GM23338 (cell line): ENCODE measurements around the gene EXOC6B. TPM values are rescaled to one million over a fixed set of nuclear protein-coding genes. Genes with fewer than 3 reads are reported as not detected.

ENCODE experiments used
- ATAC-seq: fragments of 200-7000 bp; cut with Tn5 transposase; 3 replicates; pipeline ENCODE4 v1.9.1; 2020
- DNase-seq: peaks from one replicate; pipeline ENCODE4 v3.0.0-alpha.2; 2015; ENCODE audit warnings: low spot score
- H2AFZ ChIP-seq: fragments of 200-600 bp; sonication (generic); 2 replicates; pipeline ENCODE4 v1.8.0; 2016; ENCODE audit warnings: antibody characterized with exemption, mild to moderate bottlenecking, moderate library complexity
- H3F3A ChIP-seq: fragments of 200-600 bp; sonication (generic); replicated peaks from 2 replicates; pipeline ENCODE4 v1.8.0; 2017; ENCODE audit warnings: antibody characterized with exemption, mixed run types, low read depth
- H3K27ac ChIP-seq: fragments of 200-600 bp; sonication (generic); 2 replicates; pipeline ENCODE4 v1.6.1; 2016; ENCODE audit warnings: low read depth
- H3K27me3 ChIP-seq: fragments of 200-600 bp; sonication (generic); 2 replicates; pipeline ENCODE4 v1.8.0; 2016; ENCODE audit warnings: mild to moderate bottlenecking, mixed run types, moderate library complexity; ENCODE audit not compliant: insufficient read depth
- H3K36me3 ChIP-seq: fragments of 200-600 bp; sonication (generic); 2 replicates; pipeline ENCODE4 v1.8.0; 2016; ENCODE audit warnings: mild to moderate bottlenecking; ENCODE audit not compliant: insufficient read depth
- H3K4me1 ChIP-seq: fragments of 200-600 bp; sonication (generic); 2 replicates; pipeline ENCODE4 v1.8.0; 2016; ENCODE audit warnings: mild to moderate bottlenecking, moderate library complexity; ENCODE audit not compliant: insufficient read depth
- H3K4me2 ChIP-seq: fragments of 200-600 bp; sonication (generic); 2 replicates; pipeline ENCODE4 v1.7.1; 2017; ENCODE audit warnings: mixed run types
- H3K4me3 ChIP-seq: fragments of 200-600 bp; sonication (generic); 2 replicates; pipeline ENCODE4 v1.6.1; 2016; ENCODE audit warnings: mixed run types
- H3K79me2 ChIP-seq: fragments of 200-600 bp; sonication (generic); replicated peaks from 2 replicates; pipeline ENCODE4 v1.8.0; 2017; ENCODE audit warnings: mild to moderate bottlenecking; ENCODE audit not compliant: insufficient read depth
- H3K9me2 ChIP-seq: fragments of 200-600 bp; sonication (generic); 2 replicates; pipeline ENCODE4 v1.8.0; 2017; ENCODE audit not compliant: insufficient read depth
- H4K20me1 ChIP-seq: fragments of 200-600 bp; sonication (generic); replicated peaks from 2 replicates; pipeline ENCODE4 v1.8.0; 2017; ENCODE audit warnings: mild to moderate bottlenecking; ENCODE audit not compliant: insufficient read depth
- H3K27ac Mint-ChIP-seq: 2 replicates; pipeline ENCODE4 v1.8.0; 2020; ENCODE audit warnings: inconsistent platforms, mild to moderate bottlenecking, moderate library complexity, mixed read lengths
- H3K27me3 Mint-ChIP-seq: 3 replicates; pipeline ENCODE4 v1.8.0; 2022; ENCODE audit warnings: low read depth, mild to moderate bottlenecking, moderate library complexity, mixed read lengths, inconsistent platforms; ENCODE audit not compliant: insufficient read depth, poor library complexity
- H3K36me3 Mint-ChIP-seq: 3 replicates; pipeline ENCODE4 v1.8.0; 2021; ENCODE audit warnings: low read depth, mild to moderate bottlenecking, inconsistent platforms, moderate library complexity, mixed read lengths
- H3K4me1 Mint-ChIP-seq: 3 replicates; pipeline ENCODE4 v1.8.0; 2020; ENCODE audit warnings: mild to moderate bottlenecking, inconsistent platforms, mixed read lengths
- H3K4me3 Mint-ChIP-seq: 3 replicates; pipeline ENCODE4 v1.8.0; 2021; ENCODE audit warnings: moderate library complexity, mild to moderate bottlenecking, inconsistent platforms, mixed read lengths
- H3K9me3 Mint-ChIP-seq: 3 replicates; pipeline ENCODE4 v1.8.0; 2020; ENCODE audit warnings: moderate library complexity, mild to moderate bottlenecking, inconsistent platforms, mixed read lengths
- CREB1 ChIP-seq: fragments of 250-450 bp; sonication (Bioruptor Pico); IDR thresholded peaks from 2 replicates; pipeline ENCODE4 v1.5.0; 2020; ENCODE audit warnings: low read depth, mild to moderate bottlenecking, moderate library complexity
- ETS1 ChIP-seq: IDR thresholded peaks from 2 replicates; pipeline ENCODE4 v1.6.1; 2016; ENCODE audit warnings: antibody characterized with exemption
- EZH2 ChIP-seq: fragments of 200-600 bp; sonication (generic); IDR thresholded peaks from one replicate; pipeline ENCODE4 v1.8.0; 2017; ENCODE audit warnings: antibody characterized with exemption, mild to moderate bottlenecking, low read depth; ENCODE audit not compliant: unreplicated experiment
- EZH2phosphoT487 ChIP-seq: fragments of 200-600 bp; sonication (generic); IDR thresholded peaks from one replicate; pipeline ENCODE4 v1.8.1; 2018; ENCODE audit warnings: antibody characterized with exemption; ENCODE audit not compliant: unreplicated experiment
- NANOG ChIP-seq: IDR thresholded peaks from 2 replicates; pipeline ENCODE4 v1.6.1; 2016; ENCODE audit warnings: antibody characterized with exemption, borderline replicate concordance
- POLR2AphosphoS5 ChIP-seq: IDR thresholded peaks from 2 replicates; pipeline ENCODE4 v1.6.1; 2016; ENCODE audit warnings: antibody characterized with exemption, low read depth
- STAT1 ChIP-seq: IDR thresholded peaks from one replicate; pipeline ENCODE4 v1.6.1; 2016; ENCODE audit warnings: antibody characterized with exemption; ENCODE audit not compliant: unreplicated experiment
- ZNF114 ChIP-seq: fragments of 250-450 bp; sonication (Bioruptor Pico); IDR thresholded peaks from 2 replicates; pipeline ENCODE4 v1.5.0; 2020; ENCODE audit warnings: mild to moderate bottlenecking, moderate library complexity
- ZNF331 ChIP-seq: fragments of 250-450 bp; sonication (Bioruptor Pico); IDR thresholded peaks from 2 replicates; pipeline ENCODE4 v1.5.0; 2020; ENCODE audit warnings: low read depth, mild to moderate bottlenecking, moderate library complexity
- polyA plus RNA-seq: library from polyadenylated mRNA; unstranded; fragments of >200 nt; fragmentation: Nextera tagmentation; extraction: Ambion mirVana; gene quantifications from 2 replicates; pipeline ENCODE4 v1.2.1, GENCODE V29; 2016
- total RNA-seq: library from RNA; depleted of rRNA; stranded (reverse); fragments of >200 nt; shearing (Covaris generic); gene quantifications from 2 replicates; pipeline ENCODE4 v1.2.3, GENCODE V29; 2014
- TF ChIP-seq, protein P1 (sequence below), 2 experiments: fragments of 200-600 bp in 1 of 2; sonication (generic) in 1 of 2; conservative IDR thresholded peaks; 2 replicates each; pipeline versions ENCODE4 v1.5.1 to v1.6.1; 2016 to 2017; ENCODE audit warnings: antibody characterized with exemption in 2 of 2, low read depth in 2 of 2, mild to moderate bottlenecking in 2 of 2, moderate library complexity in 1 of 2
- TF ChIP-seq, protein P2 (sequence below): IDR thresholded peaks from one replicate; pipeline ENCODE4 v1.6.1; 2018; ENCODE audit warnings: antibody characterized with exemption; ENCODE audit not compliant: unreplicated experiment

Gene EXOC6B
- total and polyA plus RNA-seq, 2 experiments from 2014 or later = 7.2 to 45.9 TPM

GRCh38 chr2:72254831-72255451, 570.9 kb downstream of the EXOC6B start (continued):
- no peak for TF ChIP-seq ETS1
- TF ChIP-seq, protein P1, sequence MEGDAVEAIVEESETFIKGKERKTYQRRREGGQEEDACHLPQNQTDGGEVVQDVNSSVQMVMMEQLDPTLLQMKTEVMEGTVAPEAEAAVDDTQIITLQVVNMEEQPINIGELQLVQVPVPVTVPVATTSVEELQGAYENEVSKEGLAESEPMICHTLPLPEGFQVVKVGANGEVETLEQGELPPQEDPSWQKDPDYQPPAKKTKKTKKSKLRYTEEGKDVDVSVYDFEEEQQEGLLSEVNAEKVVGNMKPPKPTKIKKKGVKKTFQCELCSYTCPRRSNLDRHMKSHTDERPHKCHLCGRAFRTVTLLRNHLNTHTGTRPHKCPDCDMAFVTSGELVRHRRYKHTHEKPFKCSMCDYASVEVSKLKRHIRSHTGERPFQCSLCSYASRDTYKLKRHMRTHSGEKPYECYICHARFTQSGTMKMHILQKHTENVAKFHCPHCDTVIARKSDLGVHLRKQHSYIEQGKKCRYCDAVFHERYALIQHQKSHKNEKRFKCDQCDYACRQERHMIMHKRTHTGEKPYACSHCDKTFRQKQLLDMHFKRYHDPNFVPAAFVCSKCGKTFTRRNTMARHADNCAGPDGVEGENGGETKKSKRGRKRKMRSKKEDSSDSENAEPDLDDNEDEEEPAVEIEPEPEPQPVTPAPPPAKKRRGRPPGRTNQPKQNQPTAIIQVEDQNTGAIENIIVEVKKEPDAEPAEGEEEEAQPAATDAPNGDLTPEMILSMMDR (conservative IDR thresholded peaks at IDR 0.05; ENCODE audit: low read depth in 2 of 2) = no peak
- TF ChIP-seq, protein P2, sequence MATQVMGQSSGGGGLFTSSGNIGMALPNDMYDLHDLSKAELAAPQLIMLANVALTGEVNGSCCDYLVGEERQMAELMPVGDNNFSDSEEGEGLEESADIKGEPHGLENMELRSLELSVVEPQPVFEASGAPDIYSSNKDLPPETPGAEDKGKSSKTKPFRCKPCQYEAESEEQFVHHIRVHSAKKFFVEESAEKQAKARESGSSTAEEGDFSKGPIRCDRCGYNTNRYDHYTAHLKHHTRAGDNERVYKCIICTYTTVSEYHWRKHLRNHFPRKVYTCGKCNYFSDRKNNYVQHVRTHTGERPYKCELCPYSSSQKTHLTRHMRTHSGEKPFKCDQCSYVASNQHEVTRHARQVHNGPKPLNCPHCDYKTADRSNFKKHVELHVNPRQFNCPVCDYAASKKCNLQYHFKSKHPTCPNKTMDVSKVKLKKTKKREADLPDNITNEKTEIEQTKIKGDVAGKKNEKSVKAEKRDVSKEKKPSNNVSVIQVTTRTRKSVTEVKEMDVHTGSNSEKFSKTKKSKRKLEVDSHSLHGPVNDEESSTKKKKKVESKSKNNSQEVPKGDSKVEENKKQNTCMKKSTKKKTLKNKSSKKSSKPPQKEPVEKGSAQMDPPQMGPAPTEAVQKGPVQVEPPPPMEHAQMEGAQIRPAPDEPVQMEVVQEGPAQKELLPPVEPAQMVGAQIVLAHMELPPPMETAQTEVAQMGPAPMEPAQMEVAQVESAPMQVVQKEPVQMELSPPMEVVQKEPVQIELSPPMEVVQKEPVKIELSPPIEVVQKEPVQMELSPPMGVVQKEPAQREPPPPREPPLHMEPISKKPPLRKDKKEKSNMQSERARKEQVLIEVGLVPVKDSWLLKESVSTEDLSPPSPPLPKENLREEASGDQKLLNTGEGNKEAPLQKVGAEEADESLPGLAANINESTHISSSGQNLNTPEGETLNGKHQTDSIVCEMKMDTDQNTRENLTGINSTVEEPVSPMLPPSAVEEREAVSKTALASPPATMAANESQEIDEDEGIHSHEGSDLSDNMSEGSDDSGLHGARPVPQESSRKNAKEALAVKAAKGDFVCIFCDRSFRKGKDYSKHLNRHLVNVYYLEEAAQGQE = no peak
- no peak for TF ChIP-seq CREB1 (CRISPR knock-in tag)
- TF ChIP-seq ZNF114 = no peak
- no peak for TF ChIP-seq POLR2AphosphoS5
- TF ChIP-seq EZH2 = no peak
- TF ChIP-seq EZH2phosphoT487 = no peak
- TF ChIP-seq ZNF331 (CRISPR knock-in tag) = no peak
- TF ChIP-seq STAT1 = no peak

DNA sequence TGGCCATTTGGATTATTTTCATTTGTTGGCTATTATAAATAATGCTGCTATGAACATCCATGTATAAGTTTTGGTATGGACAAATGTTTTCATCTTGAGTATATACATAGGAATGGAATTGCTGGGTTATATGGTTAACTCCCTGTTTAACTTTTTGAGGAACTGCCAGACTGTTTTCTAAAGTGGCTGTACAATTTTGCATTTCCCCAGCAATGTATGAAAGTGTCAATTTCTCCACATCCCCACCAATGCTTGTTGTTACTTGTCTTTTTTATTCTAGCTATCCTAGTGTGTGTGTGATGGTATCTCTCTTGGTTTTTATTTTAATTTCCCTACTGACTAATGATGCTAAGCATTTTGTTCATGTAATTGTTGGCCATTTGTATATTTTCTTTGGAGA, 587.5 kb downstream of the EXOC6B start:
- Histone ChIP-seq H2AFZ (no peak overlapping the region), H3F3A (no peaks in the 10 kb centered on the region), H3K4me1 (peaks cover 14% of the 10 kb centered on the region), H3K27me3 (no peaks in the 10 kb centered on the region), H4K20me1 (no peaks in the 10 kb centered on the region), H3K4me2 (no peak overlapping the region), H3K9me2 (no peaks in the 10 kb centered on the region), H3K4me3 (no peak overlapping the region), H3K36me3 (no peaks in the 10 kb centered on the region), H3K79me2 (no peaks in the 10 kb centered on the region), H3K27ac (no peak overlapping the region)
- Mint-ChIP-seq H3K4me1 (peaks cover 17% of the 10 kb centered on the region), H3K4me3 (no peak overlapping the region), H3K36me3 (no peaks in the 10 kb centered on the region), H3K27me3 (no peaks in the 10 kb centered on the region), H3K27ac (no peak overlapping the region), H3K9me3 (no peaks in the 10 kb centered on the region)
- DNase-seq (no peak), ATAC-seq (no peak)
- TF ChIP-seq STAT1 = no peak
- no peak for TF ChIP-seq NANOG
- TF ChIP-seq EZH2phosphoT487 = no peak
